Right ventricle myocardium inferior (tissue), 1 donor: ENCODE data around the gene NRL. TPM values are rescaled to one million over a fixed set of nuclear protein-coding genes. Genes with fewer than 3 reads are reported as not detected.

Source experiments
- ATAC-seq: fragments of 200-7000 bp; cut with Tn5 transposase; one replicate; pipeline ENCODE4 v1.9.1; 2020; ENCODE audit warnings: mild to moderate bottlenecking, moderate library complexity
- DNase-seq: peaks from one replicate; pipeline ENCODE4 v3.0.0; 2021; ENCODE audit errors: missing footprints
- intact Hi-C: fragments of 100-400 bp; cut with DNase I; formaldehyde crosslinking; loops from one replicate; pipeline ENCODE4 v1.11.0; 2022
- total RNA-seq: library from RNA; stranded (reverse); fragmentation: NEBNext Ultra II Directional; extraction: Animal tissue kit (Norgen Biotek cat#: 25700); gene quantifications from one replicate; pipeline ENCODE4 v1.2.1, GENCODE V29; 2021
- donor health status: DM: no; HTN: yes; CAD: no; lungs with severe emphysema.

The NRL gene
- total RNA-seq, 1 donor from 2014 or later, result 1.8 TPM

GRCh38 chr14:24063263-24063836, 51.4 kb downstream of the NRL start:
- intact Hi-C loops, result no loop called here
- DNase-seq (no peak), ATAC-seq (no peak)

GRCh38 chr14:24062216-24062980, 52.4 kb downstream of the NRL start:
- intact Hi-C loops, result no loop called here
- no peak for ATAC-seq

DNA sequence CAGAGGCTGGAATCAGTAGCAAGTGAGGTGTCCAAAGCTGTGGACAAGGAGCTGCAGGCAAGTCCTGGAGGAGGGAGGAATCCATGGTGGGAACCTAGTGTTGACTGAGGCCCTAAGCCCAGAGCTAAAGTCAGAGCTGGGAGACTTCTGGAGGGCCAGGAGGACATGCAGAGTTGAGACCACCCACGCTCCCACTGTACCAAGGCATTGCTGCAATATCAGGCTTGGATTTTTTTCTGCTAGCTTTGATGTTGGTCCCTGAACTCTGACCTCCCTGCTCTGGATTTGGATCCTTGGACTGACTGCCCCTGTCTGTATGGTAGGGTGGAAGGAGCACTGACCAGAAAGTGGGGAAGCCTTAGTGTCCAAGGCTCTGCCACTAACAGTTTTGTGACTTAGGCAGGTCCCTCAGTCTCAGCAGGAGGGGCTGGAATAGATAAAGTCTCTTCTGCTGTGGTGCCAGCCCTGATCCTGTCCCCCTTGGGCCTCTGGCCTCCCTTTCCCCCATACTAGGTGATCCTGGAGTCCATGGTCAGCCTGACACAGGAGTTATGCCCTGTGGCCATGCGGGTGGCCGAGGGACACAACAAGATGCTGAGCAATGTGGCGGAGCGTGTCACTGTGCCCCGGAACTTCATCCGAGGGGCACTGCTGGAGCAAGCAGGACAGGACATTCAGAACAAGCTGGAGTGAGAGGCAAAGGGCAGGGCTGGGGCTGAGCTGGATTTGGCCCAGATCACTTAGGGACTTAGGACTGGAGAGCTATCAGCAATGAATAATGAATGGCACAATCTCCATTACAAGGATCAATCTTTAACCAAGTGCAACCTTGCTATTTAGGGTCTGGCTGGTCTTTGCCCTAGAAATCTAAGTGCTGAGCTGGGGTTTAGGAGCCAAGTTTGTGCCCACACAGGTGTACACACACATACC, 53.5 kb downstream of the NRL start:
- intact Hi-C loops, result no loop called here
- no peak for ATAC-seq
- DNase-seq, result no peak

More at GRCh38 chr14:24062216-24062980, 52.4 kb downstream of the NRL start:
- no peak for DNase-seq

DNA sequence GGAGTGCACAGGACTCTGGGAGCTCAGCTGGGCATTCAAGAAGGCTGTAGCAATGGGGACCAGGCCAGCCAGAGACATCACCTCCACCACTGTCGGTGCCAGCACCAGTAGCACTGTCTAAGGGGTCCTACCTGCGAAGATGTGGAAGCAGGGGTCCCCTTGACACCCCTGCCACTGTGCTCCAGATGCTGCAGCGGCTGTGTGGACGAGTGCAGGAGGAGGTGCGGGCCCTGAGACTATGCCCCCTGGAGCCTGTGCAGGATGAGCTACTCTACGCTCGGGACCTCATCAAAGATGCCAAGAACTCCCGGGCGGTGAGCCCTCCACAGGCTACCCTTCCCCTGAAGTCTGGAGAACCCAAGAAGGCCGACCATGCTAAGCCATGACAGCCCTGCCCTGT, 54.3 kb downstream of the NRL start:
- intact Hi-C loops, result no loop called here
- ATAC-seq (no peak), DNase-seq (no peak)

DNA sequence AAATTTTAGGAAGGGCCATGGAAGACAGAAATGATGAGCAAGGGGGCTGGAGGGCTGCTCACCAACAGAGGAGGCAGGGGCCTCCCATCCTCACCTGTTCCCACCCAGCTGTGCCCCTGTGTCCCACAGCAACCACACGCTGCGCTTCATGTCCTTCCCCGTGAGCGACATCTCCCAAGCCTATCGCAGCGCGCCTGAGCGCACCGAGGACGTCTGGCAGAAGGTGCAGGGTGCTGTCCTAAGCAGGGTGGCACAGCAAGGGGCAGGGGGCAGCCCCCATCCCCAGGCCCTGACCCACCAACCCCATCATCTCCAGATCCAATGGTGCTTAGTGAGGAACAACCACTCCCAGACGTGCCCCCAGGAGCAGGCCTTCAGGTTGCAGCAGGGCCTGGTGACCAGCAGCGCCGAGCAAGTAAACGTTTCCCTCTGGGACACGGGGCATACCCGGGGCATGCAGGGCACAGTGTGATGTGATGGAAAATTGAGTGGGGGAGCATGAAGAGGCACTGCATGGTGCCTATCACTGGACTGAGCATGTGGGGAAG, 54.8 kb downstream of the NRL start:
- intact Hi-C loops, result loop anchor here (2.0 to 5.0 kb wide), 2 partner anchors 31 to 47 kb away; no protein-coding TSS in a partner anchor
- no peak for ATAC-seq

DNA sequence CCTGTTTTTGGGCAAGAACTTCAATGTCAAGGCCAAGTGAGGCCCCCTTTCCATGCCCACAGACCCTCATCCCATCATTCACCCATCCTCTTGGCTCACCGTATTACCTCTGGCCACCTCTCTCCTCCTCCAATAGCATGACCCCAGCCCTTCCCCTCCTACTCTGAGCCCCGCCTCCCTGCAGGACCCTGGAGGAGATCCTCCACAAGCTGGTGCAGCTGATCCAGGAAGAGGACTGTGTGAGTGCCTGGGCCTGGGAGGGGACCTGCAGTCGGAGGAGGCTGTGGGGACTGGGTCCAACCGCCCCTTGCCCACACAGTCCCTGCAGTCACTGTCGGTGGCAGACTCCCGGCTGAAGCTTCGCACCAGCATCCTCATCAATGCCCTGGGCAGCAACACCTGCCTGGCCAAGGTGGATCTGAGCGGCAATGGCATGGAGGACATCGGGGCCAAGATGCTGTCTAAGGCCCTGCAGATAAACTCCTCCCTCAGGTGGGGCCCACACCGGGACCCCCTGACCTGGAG, 55.7 kb downstream of the NRL start:
- DNase-seq (no peak), ATAC-seq (no peak)
- intact Hi-C loops, result loop anchor here (2.0 to 5.0 kb wide), 2 partner anchors 32 to 48 kb away; no protein-coding TSS in a partner anchor

More for the DNA sequence above, 54.8 kb downstream of the NRL start:
- no peak for DNase-seq

GRCh38 chr14:24058260-24058950, 56.3 kb downstream of the NRL start:
- ATAC-seq (peak; percentile 77), DNase-seq (no peak)
- intact Hi-C loops, result loop anchor here (2.0 to 5.0 kb wide), 2 partner anchors 32 to 49 kb away; no protein-coding TSS in a partner anchor

DNA sequence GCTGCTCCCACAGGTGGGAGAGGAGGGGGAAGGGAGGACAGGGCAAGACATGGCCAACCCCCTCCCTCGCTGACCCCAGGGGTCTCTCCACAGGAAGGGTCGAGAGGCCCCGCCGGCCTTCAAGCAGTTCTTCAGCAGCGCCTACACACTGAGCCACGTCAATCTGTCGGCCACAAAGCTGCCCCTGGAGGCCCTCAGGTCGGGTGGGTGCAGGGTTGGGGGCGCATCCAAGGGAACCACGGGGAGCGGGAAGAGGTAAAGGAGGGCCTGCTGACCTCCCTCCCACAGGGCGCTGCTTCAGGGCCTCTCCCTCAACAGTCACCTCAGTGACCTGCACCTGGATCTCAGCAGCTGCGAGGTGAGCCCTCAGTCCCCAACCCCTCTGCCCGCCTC, 56.9 kb downstream of the NRL start:
- DNase-seq (no peak), ATAC-seq (peak; percentile 3)
- intact Hi-C loops, result loop anchor here (2.0 to 5.0 kb wide), 2 partner anchors 33 to 49 kb away; no protein-coding TSS in a partner anchor

DNA sequence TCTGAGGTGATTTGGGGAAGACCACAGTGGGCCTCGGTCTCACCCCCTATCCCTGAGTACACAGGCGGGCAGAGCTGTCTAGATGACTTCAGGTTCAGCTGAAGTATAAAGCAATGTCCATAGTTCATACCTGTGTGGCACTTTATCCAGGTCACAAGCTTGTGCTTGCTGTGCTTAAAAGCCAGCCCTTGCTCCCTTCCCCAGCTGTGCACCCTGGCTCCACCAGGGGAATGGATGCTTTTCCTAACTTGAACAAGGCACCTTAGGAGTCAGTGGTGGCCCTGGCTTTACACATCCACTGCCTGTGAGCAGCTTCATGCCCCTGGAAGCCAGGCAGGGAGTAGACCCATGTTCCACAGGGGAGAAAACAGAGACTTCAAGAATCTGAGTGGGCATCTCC, 57.5 kb downstream of the NRL start:
- DNase-seq (no peak), ATAC-seq (no peak)
- intact Hi-C loops, result loop anchor here (5.0 kb wide), 1 partner anchor 50 kb away; no protein-coding TSS in a partner anchor

- intact Hi-C loops, result loop anchor here (5.0 kb wide), 1 partner anchor 51 kb away; no protein-coding TSS in a partner anchor
- DNase-seq (no peak), ATAC-seq (no peak)
Measured at GRCh38 chr14:24056800-24057184, 58.0 kb downstream of the NRL start.

- intact Hi-C loops, result loop anchor here (5.0 kb wide), 1 partner anchor 51 kb away; no protein-coding TSS in a partner anchor
- ATAC-seq, result no peak
- no peak for DNase-seq
Measured at GRCh38 chr14:24055971-24056799, 58.6 kb downstream of the NRL start.

GRCh38 chr14:24054646-24055045, 60.1 kb downstream of the NRL start:
- intact Hi-C loops, result loop anchor here (5.0 kb wide), 1 partner anchor 53 kb away; no protein-coding TSS in a partner anchor
- DNase-seq (no peak), ATAC-seq (no peak)

GRCh38 chr14:24054324-24054641, 60.5 kb downstream of the NRL start:
- ATAC-seq (no peak), DNase-seq (no peak)
- intact Hi-C loops, result no loop called here

DNA sequence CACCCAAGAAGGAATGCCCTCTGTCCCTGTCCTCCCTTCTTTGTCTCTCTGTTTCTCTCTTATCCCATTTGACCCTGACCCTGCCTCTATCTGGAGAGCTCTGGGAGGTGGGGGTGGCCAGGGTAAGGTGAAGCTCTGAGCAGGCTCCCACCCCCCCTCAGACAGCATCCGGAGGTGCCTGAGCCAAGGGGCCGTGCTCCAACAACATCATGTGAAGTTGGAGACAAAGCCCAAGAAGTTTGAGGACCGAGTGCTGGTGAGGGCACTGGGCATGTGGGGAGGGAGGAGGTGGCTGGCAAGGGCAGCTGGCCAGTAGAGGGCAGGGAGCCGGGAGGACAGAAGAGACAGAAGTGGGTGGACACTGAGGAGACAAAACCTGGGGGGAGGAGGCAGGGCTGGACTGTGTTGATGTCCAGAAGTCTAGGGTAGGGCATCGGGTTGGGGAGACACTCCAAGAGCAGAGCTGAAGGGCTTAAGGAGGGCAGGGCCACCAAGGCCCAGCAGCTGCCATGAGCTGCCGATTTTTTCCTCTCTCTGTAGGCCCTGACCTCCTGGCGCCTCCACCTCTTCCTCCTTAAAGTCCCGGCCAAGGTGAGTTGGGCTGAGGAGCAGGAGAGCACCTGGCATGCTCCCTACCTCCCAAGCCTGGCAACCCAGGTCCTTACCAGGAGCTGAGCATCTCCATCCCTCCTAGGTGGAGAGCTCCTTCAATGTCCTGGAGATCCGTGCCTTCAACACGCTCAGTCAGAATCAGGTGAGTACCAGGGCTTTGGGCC, 61.0 kb downstream of the NRL start:
- ATAC-seq, result no peak
- intact Hi-C loops, result no loop called here
- no peak for DNase-seq

- DNase-seq (no peak), ATAC-seq (no peak)
- intact Hi-C loops, result no loop called here
Measured at GRCh38 chr14:24052656-24053547, 61.8 kb downstream of the NRL start.
